ENCODE measurements around the gene RXRB. TPM values are rescaled to one million over a fixed set of nuclear protein-coding genes. Genes with fewer than 3 reads are reported as not detected.
A peak's percentile ranks its signal among the peaks of the same experiment; 100 is the strongest.

The RXRB gene
- total and polyA plus RNA-seq, 2 donors (not counting 3 experiments of a cell fraction or from before 2014, with no cell fraction given) = 43.4 to 44.4 TPM

DNA sequence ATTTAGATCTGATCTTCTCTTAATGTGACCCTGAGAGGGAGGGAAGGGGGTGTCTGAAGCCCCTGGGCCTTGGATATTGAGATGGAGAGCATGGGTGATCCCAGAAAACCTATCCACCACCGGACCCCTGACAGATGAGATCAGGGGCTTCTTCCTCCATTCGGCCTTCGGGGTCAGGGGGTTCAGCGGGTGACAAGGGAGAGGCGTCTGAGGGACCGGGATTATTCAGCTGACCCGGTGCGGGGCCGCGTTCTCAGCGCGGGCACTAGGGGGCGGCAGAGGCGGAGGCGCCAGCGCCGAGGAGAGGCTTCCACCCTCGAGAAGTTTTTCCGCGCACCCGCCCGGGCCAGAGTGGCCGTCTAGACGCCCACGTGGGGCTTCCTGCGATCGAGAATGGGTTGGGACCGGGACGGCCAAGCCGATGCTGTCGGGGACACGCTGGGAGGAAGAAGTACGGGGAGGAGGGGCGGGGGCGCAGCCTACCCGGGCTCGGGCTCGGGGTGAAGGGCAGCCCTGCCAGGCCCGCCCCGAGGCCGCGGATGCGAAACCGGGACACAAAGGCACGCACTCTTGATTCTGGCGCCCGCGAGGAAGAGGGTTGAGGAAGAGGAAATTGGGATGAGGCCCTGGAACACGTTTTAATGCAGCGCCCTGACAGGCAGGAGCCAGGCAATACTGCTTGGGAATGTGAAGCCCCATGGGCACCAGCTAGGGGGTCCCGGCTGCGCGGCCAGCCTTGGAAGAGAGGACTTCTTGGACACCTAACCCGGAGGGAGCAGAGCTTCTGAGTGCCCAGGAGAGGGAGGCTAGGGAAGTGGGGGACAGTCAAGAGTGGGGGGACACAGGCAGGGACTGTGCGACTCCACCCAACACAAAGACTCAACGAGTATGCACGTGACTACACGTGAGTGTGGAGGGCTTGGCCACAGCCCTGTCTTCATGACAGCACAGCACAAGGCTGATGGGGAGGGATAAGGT is 38.8 kb downstream of the RXRB start:
- intact Hi-C loops (cut with micrococcal nuclease) (loop anchor here (1.0 kb wide), 2 partner anchors 36 to 87 kb away; no protein-coding TSS in a partner anchor), dilution Hi-C loops (cut with MboI; ENCODE audit: extremely low pct_ligation_motif_present, low sequenced_read_pairs) (no loop called here)
- Histone ChIP-seq H3K36me3 (ENCODE audit: control insufficient read depth in 2 of 2, extremely low read depth in 1 of 2, insufficient read depth in 2 of 2, low read length in 2 of 2) (no peaks in the 10 kb centered on the region), H3K4me1 (ENCODE audit: control insufficient read depth, extremely low read depth, insufficient read depth, low read length) (no peaks in the 10 kb centered on the region), H3K9me1 (replicated peaks; ENCODE audit: control insufficient read depth, extremely low read depth, insufficient read depth, low read length) (no peaks in the 10 kb centered on the region), H3K4me2 (ENCODE audit: insufficient read depth, low read length) (peak overlapping the region; percentile 66), H3K4me3 (replicated peaks in 1 of 3; ENCODE audit: insufficient read depth in 1 of 3, low read depth in 1 of 3, low read length in 3 of 3) (peak overlapping the region; percentile 25 to 31 (median 30)), H3K9ac (replicated peaks; ENCODE audit: extremely low read depth, insufficient read depth, low read length) (peak overlapping the region; percentile 35), H3K27ac (ENCODE audit: insufficient read depth, low read depth, low read length) (no peak overlapping the region), H3K27me3 (ENCODE audit: control insufficient read depth in 2 of 2, insufficient read depth in 2 of 2, low read length in 2 of 2) (no peaks in the 10 kb centered on the region), H3K79me2 (ENCODE audit: control insufficient read depth, insufficient read depth, low read length) (no peaks in the 10 kb centered on the region), H2AFZ (ENCODE audit: low read depth, low read length) (peak overlapping the region; percentile 76), H4K20me1 (replicated peaks; ENCODE audit: control insufficient read depth, extremely low read depth, insufficient read depth, low read length) (no peaks in the 10 kb centered on the region), H3K9me3 (replicated peaks; ENCODE audit: control insufficient read depth, insufficient read depth, low read length) (no peaks in the 10 kb centered on the region)
- POLR2A ChIA-PET = interaction anchor here (0.6 kb wide), 1 partner anchor 284 kb away, joined by 6 read pairs; no protein-coding TSS in a partner anchor
- DNase-seq (ENCODE audit: low read depth, low spot score) = peak; percentile 63
- CTCF ChIA-PET = interaction anchor here (0.7 to 6.6 kb wide), 15 partner anchors 11 to 86 kb away, joined by 3 to 99 read pairs (median 5); no protein-coding TSS in a partner anchor
- TF ChIP-seq, protein P1, sequence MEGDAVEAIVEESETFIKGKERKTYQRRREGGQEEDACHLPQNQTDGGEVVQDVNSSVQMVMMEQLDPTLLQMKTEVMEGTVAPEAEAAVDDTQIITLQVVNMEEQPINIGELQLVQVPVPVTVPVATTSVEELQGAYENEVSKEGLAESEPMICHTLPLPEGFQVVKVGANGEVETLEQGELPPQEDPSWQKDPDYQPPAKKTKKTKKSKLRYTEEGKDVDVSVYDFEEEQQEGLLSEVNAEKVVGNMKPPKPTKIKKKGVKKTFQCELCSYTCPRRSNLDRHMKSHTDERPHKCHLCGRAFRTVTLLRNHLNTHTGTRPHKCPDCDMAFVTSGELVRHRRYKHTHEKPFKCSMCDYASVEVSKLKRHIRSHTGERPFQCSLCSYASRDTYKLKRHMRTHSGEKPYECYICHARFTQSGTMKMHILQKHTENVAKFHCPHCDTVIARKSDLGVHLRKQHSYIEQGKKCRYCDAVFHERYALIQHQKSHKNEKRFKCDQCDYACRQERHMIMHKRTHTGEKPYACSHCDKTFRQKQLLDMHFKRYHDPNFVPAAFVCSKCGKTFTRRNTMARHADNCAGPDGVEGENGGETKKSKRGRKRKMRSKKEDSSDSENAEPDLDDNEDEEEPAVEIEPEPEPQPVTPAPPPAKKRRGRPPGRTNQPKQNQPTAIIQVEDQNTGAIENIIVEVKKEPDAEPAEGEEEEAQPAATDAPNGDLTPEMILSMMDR (IDR thresholded peaks at IDR 0.05; ENCODE audit: extremely low read depth in 1 of 2, insufficient read depth in 1 of 2, low read depth in 1 of 2, low read length in 2 of 2) = peak; percentile 94 to 98
- no peak for TF ChIP-seq MYC (IDR thresholded peaks at IDR 0.05; ENCODE audit: low read depth, low read length)
- BruUV-seq (replicated peaks) = no TSS peak
- peak; percentile 75 for FAIRE-seq
